ENCODE measurements around the gene GRK3. TPM values are rescaled to one million over a fixed set of nuclear protein-coding genes. Genes with fewer than 3 reads are reported as not detected.

Gene GRK3
- total RNA-seq, 2 donors from 2014 or later, result 19.4 to 21.0 TPM

DNA sequence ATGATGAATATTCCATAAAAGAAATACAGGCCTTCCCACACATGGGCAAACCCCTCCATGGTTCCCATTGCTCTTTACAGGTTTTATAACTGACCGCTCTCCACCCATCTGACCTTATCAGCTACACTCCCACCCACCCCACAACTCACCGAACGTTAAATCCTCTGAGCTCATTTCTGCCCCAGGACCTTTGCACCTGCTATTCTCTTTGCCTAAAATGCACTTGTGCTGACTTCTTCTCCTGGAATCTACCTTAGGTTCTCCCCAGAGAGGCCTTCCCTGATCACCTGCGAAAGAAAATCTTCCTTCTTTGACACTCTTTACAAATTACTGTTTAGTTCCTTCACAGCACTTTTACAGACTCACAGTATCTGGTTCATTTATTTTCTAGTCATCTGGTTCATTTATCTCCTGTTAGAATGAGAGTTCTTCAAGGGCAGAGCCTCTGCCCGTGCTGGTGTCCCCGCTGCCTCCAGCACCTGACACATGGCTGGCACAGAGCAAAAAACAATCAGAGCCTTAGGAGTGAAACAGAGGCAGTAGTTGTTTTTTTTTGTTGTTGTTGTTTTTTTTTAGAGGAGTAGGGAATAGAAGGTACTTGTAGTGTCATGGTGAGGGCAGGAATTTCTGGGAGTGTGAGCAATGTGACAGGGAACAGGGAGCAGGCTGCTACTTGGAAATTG is 21.6 kb upstream of the GRK3 start:
- H3K27me3 Mint-ChIP-seq (ENCODE audit: insufficient read depth), result peaks cover 3% of the 10 kb centered on the region
- Histone ChIP-seq H3K27ac (ENCODE audit: low read depth, low read length) (no peak overlapping the region), H3K36me3 (ENCODE audit: control insufficient read depth, insufficient read depth, low read length) (no peaks in the 10 kb centered on the region), H3K27me3 (ENCODE audit: control insufficient read depth, insufficient read depth, low read length, poor library complexity, severe bottlenecking) (no peaks in the 10 kb centered on the region), H3K9me3 (ENCODE audit: control insufficient read depth, low read length) (no peaks in the 10 kb centered on the region), H3K9ac (ENCODE audit: extremely low read depth, low read length, poor library complexity, severe bottlenecking) (no peak overlapping the region), H3K4me1 (ENCODE audit: control insufficient read depth, insufficient read depth, low read length) (no peaks in the 10 kb centered on the region), H3K4me3 (ENCODE audit: low read length) (no peak overlapping the region)
- no peak for DNase-seq
- H3K4me1 Mint-ChIP-seq, result peaks cover 3% of the 10 kb centered on the region
- TF ChIP-seq, protein P1, sequence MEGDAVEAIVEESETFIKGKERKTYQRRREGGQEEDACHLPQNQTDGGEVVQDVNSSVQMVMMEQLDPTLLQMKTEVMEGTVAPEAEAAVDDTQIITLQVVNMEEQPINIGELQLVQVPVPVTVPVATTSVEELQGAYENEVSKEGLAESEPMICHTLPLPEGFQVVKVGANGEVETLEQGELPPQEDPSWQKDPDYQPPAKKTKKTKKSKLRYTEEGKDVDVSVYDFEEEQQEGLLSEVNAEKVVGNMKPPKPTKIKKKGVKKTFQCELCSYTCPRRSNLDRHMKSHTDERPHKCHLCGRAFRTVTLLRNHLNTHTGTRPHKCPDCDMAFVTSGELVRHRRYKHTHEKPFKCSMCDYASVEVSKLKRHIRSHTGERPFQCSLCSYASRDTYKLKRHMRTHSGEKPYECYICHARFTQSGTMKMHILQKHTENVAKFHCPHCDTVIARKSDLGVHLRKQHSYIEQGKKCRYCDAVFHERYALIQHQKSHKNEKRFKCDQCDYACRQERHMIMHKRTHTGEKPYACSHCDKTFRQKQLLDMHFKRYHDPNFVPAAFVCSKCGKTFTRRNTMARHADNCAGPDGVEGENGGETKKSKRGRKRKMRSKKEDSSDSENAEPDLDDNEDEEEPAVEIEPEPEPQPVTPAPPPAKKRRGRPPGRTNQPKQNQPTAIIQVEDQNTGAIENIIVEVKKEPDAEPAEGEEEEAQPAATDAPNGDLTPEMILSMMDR (conservative IDR thresholded peaks at IDR 0.05), result no peak
- 91 to 100% methylated on average over 5 to 6 of the region's 6 CpGs for WGBS, 2 experiments (ENCODE audit: insufficient coverage in 1 of 2, insufficient read length in 1 of 2)
- no peaks in the 10 kb centered on the region for H3K9me3 Mint-ChIP-seq
- no peak overlapping the region for H3K27ac Mint-ChIP-seq
- no peak overlapping the region for H3K4me3 Mint-ChIP-seq
- no peaks in the 10 kb centered on the region for H3K36me3 Mint-ChIP-seq (ENCODE audit: low read depth)

DNA sequence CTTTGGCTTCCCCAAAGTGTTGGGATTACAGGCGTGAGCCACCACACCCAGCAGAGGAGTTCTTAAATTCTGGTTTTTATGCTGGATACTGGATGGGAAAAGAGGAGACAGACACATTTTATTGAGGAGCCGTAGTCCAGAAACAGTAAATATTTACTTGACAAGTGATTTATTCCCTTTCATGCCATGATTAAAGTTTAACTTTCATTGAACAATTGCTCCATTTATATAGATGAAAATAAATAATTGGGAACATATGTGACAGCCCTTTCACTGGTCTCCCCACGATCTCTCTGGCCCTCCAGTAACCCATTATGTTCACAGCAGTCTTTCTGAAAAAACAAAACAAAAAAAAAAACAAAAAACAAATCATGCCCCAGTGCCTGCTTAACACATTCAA is 19.3 kb upstream of the GRK3 start:
- Histone ChIP-seq H3K36me3 (ENCODE audit: control insufficient read depth, insufficient read depth, low read length) (no peaks in the 10 kb centered on the region), H3K27ac (ENCODE audit: low read depth, low read length) (no peak overlapping the region), H3K4me1 (ENCODE audit: control insufficient read depth, insufficient read depth, low read length) (no peaks in the 10 kb centered on the region), H3K9me3 (ENCODE audit: control insufficient read depth, low read length) (no peaks in the 10 kb centered on the region), H3K4me3 (ENCODE audit: low read length) (no peak overlapping the region), H3K27me3 (ENCODE audit: control insufficient read depth, insufficient read depth, low read length, poor library complexity, severe bottlenecking) (no peaks in the 10 kb centered on the region), H3K9ac (ENCODE audit: extremely low read depth, low read length, poor library complexity, severe bottlenecking) (no peak overlapping the region)
- no peak overlapping the region for H3K4me3 Mint-ChIP-seq
- 77 to 94% methylated on average over 2 to 3 of the region's 3 CpGs for WGBS, 2 experiments (ENCODE audit: insufficient coverage in 1 of 2, insufficient read length in 1 of 2)
- no peaks in the 10 kb centered on the region for H3K36me3 Mint-ChIP-seq (ENCODE audit: low read depth)
- peaks cover 3% of the 10 kb centered on the region for H3K4me1 Mint-ChIP-seq
- TF ChIP-seq, protein P1 (conservative IDR thresholded peaks at IDR 0.05), result no peak
- no peak for DNase-seq
- H3K9me3 Mint-ChIP-seq, result no peaks in the 10 kb centered on the region
- H3K27me3 Mint-ChIP-seq (ENCODE audit: insufficient read depth), result peaks cover 3% of the 10 kb centered on the region
- no peak overlapping the region for H3K27ac Mint-ChIP-seq

DNA sequence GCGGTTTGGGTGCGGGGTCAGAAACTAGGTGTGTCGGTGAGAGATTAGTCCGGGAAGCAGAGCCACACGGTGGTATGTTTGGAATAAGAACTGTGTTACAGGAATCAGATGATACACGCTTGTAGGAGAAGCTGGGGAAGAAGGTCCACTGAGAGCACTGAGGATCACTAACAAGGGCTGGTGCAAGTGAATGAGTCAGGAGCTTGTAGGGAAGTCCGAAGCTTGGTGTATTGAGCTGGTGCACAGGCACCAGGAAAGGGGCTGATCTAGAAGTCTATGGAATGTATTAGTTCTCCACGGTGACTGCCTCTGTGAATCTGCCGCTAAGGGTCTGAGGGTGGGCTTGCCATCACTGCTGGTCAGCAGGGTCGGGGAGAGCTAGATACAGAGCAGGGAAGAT is 18.8 kb upstream of the GRK3 start:
- H3K4me3 Mint-ChIP-seq, result no peak overlapping the region
- peak overlapping the region; percentile 10 for H3K27ac Mint-ChIP-seq

More for the DNA sequence above, 18.8 kb upstream of the GRK3 start:
- H3K36me3 Mint-ChIP-seq (ENCODE audit: low read depth), result no peaks in the 10 kb centered on the region
- Histone ChIP-seq H3K9me3 (ENCODE audit: control insufficient read depth, low read length) (no peaks in the 10 kb centered on the region), H3K27me3 (ENCODE audit: control insufficient read depth, insufficient read depth, low read length, poor library complexity, severe bottlenecking) (no peaks in the 10 kb centered on the region), H3K4me1 (ENCODE audit: control insufficient read depth, insufficient read depth, low read length) (no peaks in the 10 kb centered on the region), H3K27ac (ENCODE audit: low read depth, low read length) (no peak overlapping the region), H3K4me3 (ENCODE audit: low read length) (no peak overlapping the region), H3K36me3 (ENCODE audit: control insufficient read depth, insufficient read depth, low read length) (no peaks in the 10 kb centered on the region), H3K9ac (ENCODE audit: extremely low read depth, low read length, poor library complexity, severe bottlenecking) (no peak overlapping the region)
- peaks cover 3% of the 10 kb centered on the region for H3K27me3 Mint-ChIP-seq (ENCODE audit: insufficient read depth)
- WGBS, 2 experiments (ENCODE audit: insufficient coverage in 1 of 2, insufficient read length in 1 of 2), result 89 to 97% methylated on average over 10 of the region's 10 CpGs
- TF ChIP-seq, protein P1 (conservative IDR thresholded peaks at IDR 0.05), result no peak
- peaks cover 3% of the 10 kb centered on the region for H3K4me1 Mint-ChIP-seq
- H3K9me3 Mint-ChIP-seq, result peaks cover under 1% of the 10 kb centered on the region
- no peak for DNase-seq

All from endodermal cell (in vitro differentiated cells).